H54 (cell line): ENCODE results near the gene MAMLD1.

Source experiments
- DNase-seq: peaks from one replicate; pipeline ENCODE4 v3.0.0; 2011; ENCODE audit warnings: low spot score, mixed read lengths; ENCODE audit not compliant: insufficient read length
- FAIRE-seq: peaks from 3 replicates; lab custom pipeline; 2011; peaks lifted over from hg19 to GRCh38; lab: Jason Lieb, UNC
- POLR2A ChIP-seq: IDR thresholded peaks from 2 replicates; pipeline ENCODE4 v1.6.1; 2011; ENCODE audit warnings: low read depth, mild to moderate bottlenecking, low read length

MAMLD1 gene

GRCh38 chrX:150365051-150365989 is 2.2 kb downstream of the MAMLD1 start:
- no peak for FAIRE-seq
- no peak for DNase-seq
- TF ChIP-seq POLR2A: no peak

GRCh38 chrX:150365990-150366911 is 3.1 kb downstream of the MAMLD1 start:
- no peak for FAIRE-seq
- DNase-seq: no peak
- no peak for TF ChIP-seq POLR2A

- DNase-seq (no peak), FAIRE-seq (no peak)
- no peak for TF ChIP-seq POLR2A
Measured at GRCh38 chrX:150366951-150367545, 3.9 kb downstream of the MAMLD1 start.

- no peak for DNase-seq
- FAIRE-seq: no peak
- no peak for TF ChIP-seq POLR2A
Measured at GRCh38 chrX:150370589-150371312, 7.6 kb downstream of the MAMLD1 start.

GRCh38 chrX:150371877-150372276 is 8.8 kb downstream of the MAMLD1 start:
- DNase-seq (no peak), FAIRE-seq (no peak)
- TF ChIP-seq POLR2A: no peak

DNA sequence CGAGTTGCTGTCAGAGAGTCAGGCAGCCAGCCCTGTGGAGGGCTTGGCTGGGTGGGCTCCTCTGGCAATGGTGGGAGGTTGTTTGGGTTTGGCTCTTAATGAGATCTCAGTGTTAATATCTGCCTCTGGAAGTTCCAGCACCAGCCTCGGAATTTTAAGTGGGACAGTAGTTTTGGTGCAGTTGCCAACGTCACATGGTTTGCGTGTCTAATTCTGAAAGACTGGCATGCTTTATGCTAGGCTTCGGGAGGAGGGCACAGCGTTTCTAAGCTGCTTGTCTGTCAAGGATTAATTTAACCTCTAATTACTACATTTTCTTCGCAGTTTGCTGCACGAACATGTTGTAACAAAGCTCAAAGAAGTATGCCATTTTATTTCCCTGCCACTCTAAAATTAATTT is 9.2 kb downstream of the MAMLD1 start:
- DNase-seq (no peak), FAIRE-seq (no peak)
- TF ChIP-seq POLR2A: no peak

GRCh38 chrX:150372756-150373155 is 9.6 kb downstream of the MAMLD1 start:
- no peak for FAIRE-seq
- TF ChIP-seq POLR2A: no peak
- DNase-seq: no peak

- no peak for DNase-seq
- TF ChIP-seq POLR2A: no peak
- FAIRE-seq: no peak
Measured at GRCh38 chrX:150375243-150375770, 12.2 kb downstream of the MAMLD1 start.

- TF ChIP-seq POLR2A: no peak
- FAIRE-seq (no peak), DNase-seq (no peak)
Measured at GRCh38 chrX:150377005-150377404, 13.9 kb downstream of the MAMLD1 start.

DNA sequence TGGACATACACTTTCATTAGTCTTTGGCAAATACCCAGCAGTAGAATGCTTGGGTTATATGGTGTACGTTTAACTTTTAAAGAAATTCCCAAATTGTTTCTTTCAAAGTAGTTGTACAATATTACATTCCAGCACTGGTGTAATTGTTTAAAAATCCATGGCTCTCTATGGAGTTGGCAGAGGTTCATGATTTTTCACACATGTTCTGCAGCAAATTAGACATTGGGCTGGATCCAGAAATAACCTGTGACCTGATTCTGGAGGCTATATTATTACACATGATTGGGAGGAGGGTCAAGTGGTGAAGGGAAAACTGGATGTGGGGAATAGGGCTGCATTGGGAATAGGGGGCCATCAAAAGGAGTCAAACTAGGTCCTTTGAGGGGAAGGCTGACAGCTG is 41.9 kb downstream of the MAMLD1 start:
- no peak for FAIRE-seq
- TF ChIP-seq POLR2A: no peak

GRCh38 chrX:150405576-150405975 is 42.5 kb downstream of the MAMLD1 start:
- TF ChIP-seq POLR2A: no peak
- FAIRE-seq: no peak
- no peak for DNase-seq

More for the DNA sequence above, 41.9 kb downstream of the MAMLD1 start:
- no peak for DNase-seq

GRCh38 chrX:150406596-150406995 is 43.5 kb downstream of the MAMLD1 start:
- no peak for TF ChIP-seq POLR2A
- no peak for FAIRE-seq
- DNase-seq: no peak

DNA sequence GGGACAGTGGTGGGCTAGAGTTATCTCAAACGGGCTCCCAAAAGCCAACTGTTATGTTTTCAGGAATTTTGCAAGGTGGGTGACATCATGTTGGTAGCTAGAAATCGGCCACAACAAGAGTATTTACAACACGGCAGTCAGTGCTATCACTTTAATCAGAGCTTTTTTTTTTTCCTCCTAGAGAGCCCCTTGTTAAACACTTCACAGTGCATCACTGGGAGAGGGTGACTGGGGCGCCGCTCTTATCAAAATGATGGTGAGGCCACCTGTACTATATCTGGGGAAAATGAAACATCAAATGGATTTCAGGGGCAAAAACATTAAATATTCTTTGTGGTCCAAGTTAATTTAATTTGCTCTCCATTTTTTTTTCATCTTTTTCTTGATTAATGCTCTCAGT is 44.9 kb downstream of the MAMLD1 start:
- DNase-seq (no peak), FAIRE-seq (no peak)
- TF ChIP-seq POLR2A: no peak
